SKM-1 (cell line): Measurements from ENCODE around the gene LST1.

Experiments
- DNase-seq: peaks from one replicate; lab custom pipeline; 2025; ENCODE audit not compliant: unreplicated experiment; lab: John Stamatoyannopoulos, UW

Gene LST1

GRCh38 chr6:31559958-31560696 lies 25.9 kb upstream of the LST1 start:
- peak; percentile 83 for DNase-seq

- no peak for DNase-seq
These were observed 25.4 kb upstream of the LST1 start for GRCh38 chr6:31560697-31561058.

- no peak for DNase-seq
These were observed 18.3 kb upstream of the LST1 start for GRCh38 chr6:31567531-31568370.

- DNase-seq: no peak
These were observed 17.5 kb upstream of the LST1 start for GRCh38 chr6:31568537-31568961.

GRCh38 chr6:31569861-31570536 lies 16.1 kb upstream of the LST1 start:
- DNase-seq: no peak

- no peak for DNase-seq
These were observed 13.8 kb upstream of the LST1 start, which contains the start of gene LTA for GRCh38 chr6:31572041-31572911. Gene LTA, plus strand, starts transcription at chr6:31572289. Its CDS starts 454 bp downstream, at chr6:31572743.

- no peak for DNase-seq
These were observed 12.6 kb upstream of the LST1 start for GRCh38 chr6:31573239-31574105.

- DNase-seq: no peak
These were observed 11.7 kb upstream of the LST1 start for GRCh38 chr6:31574106-31575061.

- no peak for DNase-seq
These were observed 10.7 kb upstream of the LST1 start, which contains the start of gene TNF for GRCh38 chr6:31575335-31575901. Gene TNF, plus strand, starts transcription at chr6:31575565. Its CDS starts 177 bp downstream, at chr6:31575742.

- DNase-seq: no peak
These were observed 10.0 kb upstream of the LST1 start for GRCh38 chr6:31575952-31576685.

- DNase-seq: no peak
These were observed 9.0 kb upstream of the LST1 start for GRCh38 chr6:31576897-31577578.

- no peak for DNase-seq
These were observed 8.5 kb upstream of the LST1 start for GRCh38 chr6:31577579-31577966.

- DNase-seq: no peak
These were observed 7.6 kb upstream of the LST1 start for GRCh38 chr6:31578184-31579118.

- DNase-seq: no peak
These were observed 7.0 kb upstream of the LST1 start for GRCh38 chr6:31579119-31579505.

GRCh38 chr6:31579546-31580437 lies 6.3 kb upstream of the LST1 start:
- DNase-seq: no peak
